ENCODE results near the gene C1QL2. TPM values are rescaled to one million over a fixed set of nuclear protein-coding genes. Genes with fewer than 3 reads are reported as not detected.

C1QL2 gene
- total RNA-seq, 1 experiment from 2014 or later: 0.81 TPM

DNA sequence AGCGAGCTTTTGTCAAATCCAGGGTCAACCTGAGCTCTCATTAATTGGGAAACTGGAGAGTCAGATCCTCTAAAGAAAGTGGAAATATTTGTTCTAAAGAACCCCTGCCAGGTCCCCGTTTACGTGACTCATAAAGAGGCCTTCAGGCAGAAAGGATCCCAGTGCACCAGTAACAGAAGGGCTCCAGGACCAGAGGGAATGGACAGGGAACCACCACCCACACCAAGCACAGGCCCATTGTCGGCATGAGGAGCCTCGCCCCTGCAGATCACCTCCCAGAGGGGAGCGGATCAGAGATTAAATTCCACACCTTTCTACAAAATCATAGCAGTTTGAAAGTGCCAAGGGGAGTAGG is 16.4 kb upstream of the C1QL2 start:
- H3K9me3 ChIP-seq (ENCODE audit: control insufficient read depth, low read depth, low read length): no peaks in the 10 kb centered on the region
- no peak overlapping the region for H3K56ac ChIP-seq (ENCODE audit: insufficient read length, low read depth, low read length)
- no peak overlapping the region for H2BK12ac ChIP-seq (ENCODE audit: insufficient read length, low read depth, low read length)
- no peak overlapping the region for H4K5ac ChIP-seq (ENCODE audit: insufficient read length, low read depth, low read length)
- Mint-ChIP-seq H3K9me3 (peaks cover 5 to 6% of the 10 kb centered on the region in 2 experiments; a peak in 4 of 5 replicates), H3K27me3 (ENCODE audit: low read depth) (peaks cover 4% of the 10 kb centered on the region), H3K4me1 (peaks cover 3 to 10% of the 10 kb centered on the region in 2 experiments; a peak in 2 of 4 replicates), H3K36me3 (ENCODE audit: insufficient read depth in 1 of 3, low read depth in 3 of 3) (peaks cover 0 to 7% (median 7%) of the 10 kb centered on the region in 3 experiments; a peak in 3 of 7 replicates), H3K27ac (0 out of 7 replicates have a peak overlapping the region, but pooled peaks of 1 of the 3 experiments have one; percentile 11), H3K4me3 (no peak overlapping the region)
- H3K4me2 ChIP-seq (ENCODE audit: insufficient read depth, insufficient read length, low read length): no peak overlapping the region
- DNase-seq: no peak
- H2BK120ac ChIP-seq (ENCODE audit: low read depth, low read length, poor library complexity, severe bottlenecking): no peak overlapping the region
- no peaks in the 10 kb centered on the region for H3K27me3 ChIP-seq (ENCODE audit: insufficient read depth, low read length)
- no peak overlapping the region for H2AK5ac ChIP-seq (ENCODE audit: insufficient read length, low read length)
- no peak overlapping the region for H2BK20ac ChIP-seq (ENCODE audit: low read depth, low read length, poor library complexity, severe bottlenecking)
- no peaks in the 10 kb centered on the region for H3K79me2 ChIP-seq (ENCODE audit: insufficient read depth, low read length)
- no peak overlapping the region for H3K4ac ChIP-seq (ENCODE audit: low read depth, low read length)
- H3K4me1 ChIP-seq (ENCODE audit: insufficient read depth, low read length): no peaks in the 10 kb centered on the region
- no peak overlapping the region for H3K23ac ChIP-seq (ENCODE audit: insufficient read length, low read depth, low read length)
- H3K27ac ChIP-seq (ENCODE audit: insufficient read length, low read depth, low read length): no peak overlapping the region
- H3K79me1 ChIP-seq (ENCODE audit: insufficient read depth, low read depth, low read length, poor library complexity, severe bottlenecking): no peaks in the 10 kb centered on the region
- no CpG with 5 or more reads among the region's 6 CpGs for WGBS (ENCODE audit: extremely low coverage, insufficient read length, low lambda C conversion rate)
- no peak overlapping the region for H2AFZ ChIP-seq (ENCODE audit: low read length)
- no peak overlapping the region for H4K8ac ChIP-seq (replicated peaks; ENCODE audit: insufficient read length, low read depth, low read length)
- H3T11ph ChIP-seq (ENCODE audit: low read length): no peak overlapping the region
- H2BK15ac ChIP-seq (ENCODE audit: low read depth, low read length): no peak overlapping the region
- H2BK5ac ChIP-seq (ENCODE audit: insufficient read length, low read length): no peak overlapping the region
- H3K23me2 ChIP-seq (ENCODE audit: insufficient read length, low read depth, low read length, poor library complexity, severe bottlenecking): no peaks in the 10 kb centered on the region
- no peak overlapping the region for H3K14ac ChIP-seq (ENCODE audit: insufficient read depth, low read length)
- H4K20me1 ChIP-seq (ENCODE audit: control insufficient read depth, insufficient read depth, insufficient read length): no peaks in the 10 kb centered on the region
- TF ChIP-seq, protein P1, sequence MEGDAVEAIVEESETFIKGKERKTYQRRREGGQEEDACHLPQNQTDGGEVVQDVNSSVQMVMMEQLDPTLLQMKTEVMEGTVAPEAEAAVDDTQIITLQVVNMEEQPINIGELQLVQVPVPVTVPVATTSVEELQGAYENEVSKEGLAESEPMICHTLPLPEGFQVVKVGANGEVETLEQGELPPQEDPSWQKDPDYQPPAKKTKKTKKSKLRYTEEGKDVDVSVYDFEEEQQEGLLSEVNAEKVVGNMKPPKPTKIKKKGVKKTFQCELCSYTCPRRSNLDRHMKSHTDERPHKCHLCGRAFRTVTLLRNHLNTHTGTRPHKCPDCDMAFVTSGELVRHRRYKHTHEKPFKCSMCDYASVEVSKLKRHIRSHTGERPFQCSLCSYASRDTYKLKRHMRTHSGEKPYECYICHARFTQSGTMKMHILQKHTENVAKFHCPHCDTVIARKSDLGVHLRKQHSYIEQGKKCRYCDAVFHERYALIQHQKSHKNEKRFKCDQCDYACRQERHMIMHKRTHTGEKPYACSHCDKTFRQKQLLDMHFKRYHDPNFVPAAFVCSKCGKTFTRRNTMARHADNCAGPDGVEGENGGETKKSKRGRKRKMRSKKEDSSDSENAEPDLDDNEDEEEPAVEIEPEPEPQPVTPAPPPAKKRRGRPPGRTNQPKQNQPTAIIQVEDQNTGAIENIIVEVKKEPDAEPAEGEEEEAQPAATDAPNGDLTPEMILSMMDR (conservative IDR thresholded peaks at IDR 0.05): no peak
- no peak overlapping the region for H3K9ac ChIP-seq (ENCODE audit: extremely low read depth, insufficient read length, low read length)
- no peak overlapping the region for H3K18ac ChIP-seq (ENCODE audit: insufficient read length, low read depth, low read length)
- H4K91ac ChIP-seq (ENCODE audit: insufficient read length, low read depth, low read length): no peak overlapping the region
